Trophoblast cell (in vitro differentiated cells and primary cell): Measurements from ENCODE around the gene AMOTL1.

ENCODE experiments used
- DNase-seq, 2 donors: peaks; one replicate each; pipeline ENCODE4 v3.0.0-alpha.2; 2016
- H2AFZ ChIP-seq: 2 replicates; pipeline ENCODE4 v1.6.1; 2013; ENCODE audit warnings: low read length, moderate library complexity, mild to moderate bottlenecking; ENCODE audit not compliant: insufficient read depth, poor library complexity
- H2AK5ac ChIP-seq: 2 replicates; pipeline ENCODE4 v1.6.1; 2013; ENCODE audit warnings: mild to moderate bottlenecking, low read length
- H2BK120ac ChIP-seq: 2 replicates; pipeline ENCODE4 v1.6.1; 2013; ENCODE audit warnings: low read length, mild to moderate bottlenecking, moderate library complexity; ENCODE audit not compliant: insufficient read depth, poor library complexity
- H2BK12ac ChIP-seq: 2 replicates; pipeline ENCODE4 v1.6.1; 2013; ENCODE audit warnings: mild to moderate bottlenecking, low read length, moderate library complexity
- H2BK5ac ChIP-seq: 2 replicates; pipeline ENCODE4 v1.6.1; 2013; ENCODE audit warnings: low read length, low read depth, moderate library complexity, mild to moderate bottlenecking; ENCODE audit not compliant: poor library complexity
- H3K14ac ChIP-seq: 2 replicates; pipeline ENCODE4 v1.6.1; 2013; ENCODE audit warnings: mild to moderate bottlenecking, low read length
- H3K18ac ChIP-seq: 2 replicates; pipeline ENCODE4 v1.6.1; 2013; ENCODE audit warnings: mild to moderate bottlenecking, low read length
- H3K23ac ChIP-seq: 2 replicates; pipeline ENCODE4 v1.6.1; 2013; ENCODE audit warnings: low read length
- H3K27ac ChIP-seq: 2 replicates; pipeline ENCODE4 v1.5.1; 2013; ENCODE audit warnings: low read depth, mild to moderate bottlenecking, inconsistent platforms, low read length, moderate library complexity
- H3K27me3 ChIP-seq: 2 replicates; pipeline ENCODE4 v1.6.1; 2013; ENCODE audit warnings: inconsistent platforms, mild to moderate bottlenecking, low read length, moderate library complexity; ENCODE audit not compliant: insufficient read depth
- H3K36me3 ChIP-seq, 2 experiments: 1 replicate in 1 of 2; 2 replicates in 1 of 2; pipeline ENCODE4 v1.6.1; 2013; ENCODE audit warnings: low read length in 2 of 2, mild to moderate bottlenecking in 2 of 2, moderate library complexity in 1 of 2; ENCODE audit not compliant: insufficient read depth in 2 of 2, control insufficient read depth in 1 of 2
- H3K4ac ChIP-seq: 2 replicates; pipeline ENCODE4 v1.6.1; 2013; ENCODE audit warnings: low read depth, mild to moderate bottlenecking, low read length, moderate library complexity
- H3K4me1 ChIP-seq, 2 experiments: 1 replicate in 1 of 2; 2 replicates in 1 of 2; pipeline ENCODE4 v1.6.1; 2013; ENCODE audit warnings: low read length in 2 of 2, mild to moderate bottlenecking in 2 of 2, moderate library complexity in 1 of 2; ENCODE audit not compliant: insufficient read depth in 2 of 2, control insufficient read depth in 1 of 2
- H3K4me2 ChIP-seq: 2 replicates; pipeline ENCODE4 v1.6.1; 2013; ENCODE audit warnings: inconsistent platforms, mild to moderate bottlenecking, low read length, moderate library complexity
- H3K4me3 ChIP-seq: 2 replicates; pipeline ENCODE4 v1.5.1; 2013; ENCODE audit warnings: mild to moderate bottlenecking, low read depth, low read length, inconsistent platforms
- H3K79me1 ChIP-seq: one replicate; pipeline ENCODE4 v1.6.1; 2013; ENCODE audit warnings: low read length
- H3K79me2 ChIP-seq: 2 replicates; pipeline ENCODE4 v1.6.1; 2013; ENCODE audit warnings: low read length, mild to moderate bottlenecking; ENCODE audit not compliant: control insufficient read depth, insufficient read depth, poor library complexity
- H3K9ac ChIP-seq: 2 replicates; pipeline ENCODE4 v1.6.1; 2013; ENCODE audit warnings: mild to moderate bottlenecking, low read length
- H3K9me3 ChIP-seq: 2 replicates; pipeline ENCODE4 v1.6.1; 2013; ENCODE audit warnings: low read depth, mild to moderate bottlenecking, control low read depth, inconsistent platforms, low read length; ENCODE audit not compliant: insufficient read depth
- H4K12ac ChIP-seq: 2 replicates; pipeline ENCODE4 v1.6.1; 2013; ENCODE audit warnings: low read depth, mild to moderate bottlenecking, low read length, moderate library complexity
- H4K8ac ChIP-seq: 2 replicates; pipeline ENCODE4 v1.6.1; 2013; ENCODE audit warnings: low read depth, mild to moderate bottlenecking, low read length, moderate library complexity
- H4K91ac ChIP-seq: one replicate; pipeline ENCODE4 v1.6.1; 2013; ENCODE audit warnings: low read depth, mild to moderate bottlenecking, low read length, moderate library complexity
- WGBS: extraction: QIAGEN DNeasy Blood & Tissue Kit; methylation state at CpG from one replicate; pipeline ENCODE4 v1.1.7; 2013; ENCODE audit warnings: missing lambda C conversion rate; ENCODE audit not compliant: insufficient read length, insufficient coverage; ENCODE audit errors: extremely low coverage; 5-methylcytosine and 5-hydroxymethylcytosine counted together

The AMOTL1 gene

GRCh38 chr11:94740083-94741021 lies 27.8 kb upstream of the AMOTL1 start:
- H4K8ac ChIP-seq, result peak overlapping the region; percentile 35
- H2BK12ac ChIP-seq, result peak overlapping the region; percentile 54
- H2AK5ac ChIP-seq, result no peak overlapping the region
- peaks cover 8% of the 10 kb centered on the region for H3K27me3 ChIP-seq
- H3K14ac ChIP-seq, result peak overlapping the region; percentile 23
- peak overlapping the region; percentile 66 for H2AFZ ChIP-seq
- DNase-seq, result no peak
- H3K4me2 ChIP-seq, result peak overlapping the region; percentile 94
- no peak overlapping the region for H3K23ac ChIP-seq
- H3K4me3 ChIP-seq, result peak overlapping the region; percentile 54
- WGBS, result no CpG with 5 or more reads among the region's 82 CpGs
- H3K9me3 ChIP-seq, result no peaks in the 10 kb centered on the region
- peak overlapping the region; percentile 3 for H4K91ac ChIP-seq
- peaks cover 10 to 15% of the 10 kb centered on the region in 2 experiments for H3K4me1 ChIP-seq
- peak overlapping the region; percentile 25 for H2BK120ac ChIP-seq
- H3K27ac ChIP-seq, result no peak overlapping the region
- peaks cover 2% of the 10 kb centered on the region for H3K79me2 ChIP-seq
- no peak overlapping the region for H3K9ac ChIP-seq
- H3K4ac ChIP-seq, result no peak overlapping the region
- peak overlapping the region; percentile 55 for H3K18ac ChIP-seq
- peaks cover 7% of the 10 kb centered on the region for H3K79me1 ChIP-seq
- H2BK5ac ChIP-seq, result peak overlapping the region; percentile 24
- peak overlapping the region; percentile 11 for H4K12ac ChIP-seq
- no peaks in the 10 kb centered on the region for H3K36me3 ChIP-seq

- no peak overlapping the region for H2AK5ac ChIP-seq
- no peak overlapping the region for H2BK120ac ChIP-seq
- H2AFZ ChIP-seq, result peak overlapping the region; percentile 66
- H4K8ac ChIP-seq, result peak overlapping the region; percentile 2
- H3K23ac ChIP-seq, result no peak overlapping the region
- no peak overlapping the region for H3K27ac ChIP-seq
- no peaks in the 10 kb centered on the region for H3K36me3 ChIP-seq
- H3K4me2 ChIP-seq, result peak overlapping the region; percentile 94
- peak overlapping the region; percentile 3 for H4K91ac ChIP-seq
- no peak overlapping the region for H3K4ac ChIP-seq
- no CpG with 5 or more reads among the region's 35 CpGs for WGBS
- H3K9me3 ChIP-seq, result no peaks in the 10 kb centered on the region
- H2BK12ac ChIP-seq, result peak overlapping the region; percentile 41
- H3K4me3 ChIP-seq, result peak overlapping the region; percentile 66
- peaks cover 10 to 16% of the 10 kb centered on the region in 2 experiments for H3K4me1 ChIP-seq
- H2BK5ac ChIP-seq, result no peak overlapping the region
- peaks cover 2% of the 10 kb centered on the region for H3K79me2 ChIP-seq
- peak overlapping the region; percentile 11 for H4K12ac ChIP-seq
- H3K18ac ChIP-seq, result peak overlapping the region; percentile 31
- peaks cover 5% of the 10 kb centered on the region for H3K79me1 ChIP-seq
- H3K14ac ChIP-seq, result peak overlapping the region; percentile 23
- peaks cover 8% of the 10 kb centered on the region for H3K27me3 ChIP-seq
- peak in 1 of 2 donors; percentile 72 for DNase-seq
- H3K9ac ChIP-seq, result peak overlapping the region; percentile 20
These were observed 27.0 kb upstream of the AMOTL1 start for GRCh38 chr11:94741022-94741679.

- Histone ChIP-seq H4K8ac (no peak overlapping the region), H3K18ac (no peak overlapping the region), H2BK12ac (no peak overlapping the region), H3K27me3 (peaks cover 8% of the 10 kb centered on the region), H3K27ac (no peak overlapping the region), H4K91ac (no peak overlapping the region), H3K14ac (no peak overlapping the region), H3K4ac (no peak overlapping the region), H3K79me2 (peaks cover 2% of the 10 kb centered on the region), H4K12ac (no peak overlapping the region), H2AK5ac (no peak overlapping the region), H3K23ac (no peak overlapping the region), H3K36me3 (no peaks in the 10 kb centered on the region), H2BK120ac (no peak overlapping the region), H3K4me3 (no peak overlapping the region), H3K9me3 (no peaks in the 10 kb centered on the region), H3K4me2 (no peak overlapping the region), H2BK5ac (no peak overlapping the region), H3K79me1 (peaks cover 8% of the 10 kb centered on the region), H3K4me1 (peaks cover 13 to 24% of the 10 kb centered on the region in 2 experiments), H3K9ac (no peak overlapping the region), H2AFZ (no peak overlapping the region)
- no peak for DNase-seq
- no CpG with 5 or more reads among the region's 2 CpGs for WGBS
These were observed 25.5 kb upstream of the AMOTL1 start for GRCh38 chr11:94742665-94743064.

- H3K27me3 ChIP-seq, result no peaks in the 10 kb centered on the region
- H4K8ac ChIP-seq, result no peak overlapping the region
- H3K79me2 ChIP-seq, result no peaks in the 10 kb centered on the region
- no peak overlapping the region for H2BK5ac ChIP-seq
- DNase-seq, result peak; percentile 72 to 93
- no peak overlapping the region for H3K4ac ChIP-seq
- H3K4me1 ChIP-seq, result peaks cover 8 to 31% of the 10 kb centered on the region in 2 experiments
- no peak overlapping the region for H3K4me2 ChIP-seq
- H4K91ac ChIP-seq, result no peak overlapping the region
- no peak overlapping the region for H3K23ac ChIP-seq
- no peaks in the 10 kb centered on the region for H3K9me3 ChIP-seq
- H2BK120ac ChIP-seq, result no peak overlapping the region
- no peak overlapping the region for H2AK5ac ChIP-seq
- H3K79me1 ChIP-seq, result peaks cover 5% of the 10 kb centered on the region
- H4K12ac ChIP-seq, result no peak overlapping the region
- H3K36me3 ChIP-seq, result no peaks in the 10 kb centered on the region
- no peak overlapping the region for H3K18ac ChIP-seq
- no CpG with 5 or more reads among the region's 3 CpGs for WGBS
- no peak overlapping the region for H3K14ac ChIP-seq
- H3K9ac ChIP-seq, result no peak overlapping the region
- peak overlapping the region; percentile 2 for H3K27ac ChIP-seq
- no peak overlapping the region for H2AFZ ChIP-seq
- no peak overlapping the region for H2BK12ac ChIP-seq
- H3K4me3 ChIP-seq, result no peak overlapping the region
These were observed 21.4 kb upstream of the AMOTL1 start for GRCh38 chr11:94746721-94747120.
